Liver (tissue), 9 donors: ENCODE measurements around the gene RAD51B. TPM values are rescaled to one million over a fixed set of nuclear protein-coding genes. Genes with fewer than 3 reads are reported as not detected.
A peak's percentile ranks its signal among the peaks of the same experiment; 100 is the strongest.

Experiments
- DNase-seq: peaks from one replicate; pipeline ENCODE4 v3.0.0-alpha.2; 2017; ENCODE audit warnings: low spot score
- H3K27ac ChIP-seq, 2 donors: one replicate each; pipeline ENCODE4 v1.7.0; 2013; ENCODE audit warnings: inconsistent platforms in 2 of 2, low read length in 2 of 2, control low read depth in 1 of 2, low read depth in 1 of 2, mild to moderate bottlenecking in 1 of 2
- H3K27me3 ChIP-seq, 4 donors: one replicate each; pipeline versions ENCODE4 v1.6.1 to v1.7.0; 2013; ENCODE audit warnings: low read length in 3 of 4, inconsistent platforms in 1 of 4, mild to moderate bottlenecking in 1 of 4, moderate library complexity in 1 of 4; ENCODE audit not compliant: control insufficient read depth in 4 of 4, insufficient read depth in 4 of 4
- H3K36me3 ChIP-seq, 4 donors: one replicate each; pipeline versions ENCODE4 v1.6.1 to v1.7.0; 2013; ENCODE audit warnings: low read length in 3 of 4, mild to moderate bottlenecking in 3 of 4, low read depth in 1 of 4, moderate library complexity in 1 of 4; ENCODE audit not compliant: control insufficient read depth in 4 of 4, insufficient read depth in 3 of 4
- H3K4me1 ChIP-seq, 4 donors: one replicate each; pipeline versions ENCODE4 v1.6.1 to v1.7.0; 2013; ENCODE audit warnings: low read length in 3 of 4, mild to moderate bottlenecking in 3 of 4, moderate library complexity in 1 of 4; ENCODE audit not compliant: control insufficient read depth in 4 of 4, insufficient read depth in 4 of 4
- H3K4me3 ChIP-seq, 3 donors: one replicate each; pipeline versions ENCODE4 v1.6.1 to v1.7.0; 2013; ENCODE audit warnings: low read length in 3 of 3, control low read depth in 1 of 3, low read depth in 1 of 3, mild to moderate bottlenecking in 1 of 3
- H3K9ac ChIP-seq, 2 donors: one replicate each; pipeline ENCODE4 v1.7.0; 2013; ENCODE audit warnings: low read length in 2 of 2, mild to moderate bottlenecking in 2 of 2, moderate library complexity in 2 of 2, control low read depth in 1 of 2, low read depth in 1 of 2
- H3K9me3 ChIP-seq, 4 donors: one replicate each; pipeline versions ENCODE4 v1.6.1 to v1.7.0; 2013; ENCODE audit warnings: low read length in 3 of 4; ENCODE audit not compliant: control insufficient read depth in 4 of 4
- EGR1 ChIP-seq, 2 donors: IDR thresholded peaks; 2 replicates each; pipeline ENCODE4 v1.6.1; 2016 to 2018; ENCODE audit warnings: antibody characterized with exemption in 2 of 2, low read depth in 2 of 2
- FOXA1 ChIP-seq: IDR thresholded peaks from 2 replicates; pipeline ENCODE4 v1.6.1; 2016; ENCODE audit warnings: antibody characterized with exemption
- FOXA2 ChIP-seq: IDR thresholded peaks from 2 replicates; pipeline ENCODE4 v1.6.1; 2016; ENCODE audit warnings: antibody characterized with exemption
- GABPA ChIP-seq, 2 donors: IDR thresholded peaks in 1 of 2; conservative IDR thresholded peaks in 1 of 2; 2 replicates each; pipeline ENCODE4 v1.6.1; 2016; ENCODE audit warnings: antibody characterized with exemption in 2 of 2, mild to moderate bottlenecking in 1 of 2, moderate library complexity in 1 of 2
- HNF4A ChIP-seq, 2 donors: conservative IDR thresholded peaks; 2 replicates each; pipeline ENCODE4 v1.6.1; 2016; ENCODE audit warnings: antibody characterized with exemption in 2 of 2, mild to moderate bottlenecking in 2 of 2
- HNF4G ChIP-seq: IDR thresholded peaks from 2 replicates; pipeline ENCODE4 v1.6.1; 2016; ENCODE audit warnings: antibody characterized with exemption
- JUND ChIP-seq, 2 donors: IDR thresholded peaks; 2 replicates each; pipeline ENCODE4 v1.6.1; 2016; ENCODE audit warnings: antibody characterized with exemption in 2 of 2
- MAX ChIP-seq: IDR thresholded peaks from 2 replicates; pipeline ENCODE4 v1.6.1; 2016; ENCODE audit warnings: antibody characterized with exemption
- NR2F2 ChIP-seq: IDR thresholded peaks from 2 replicates; pipeline ENCODE4 v1.6.1; 2016; ENCODE audit warnings: antibody characterized with exemption
- RAD21 ChIP-seq, 2 donors: IDR thresholded peaks; 2 replicates each; pipeline ENCODE4 v1.6.1; 2016; ENCODE audit warnings: antibody characterized with exemption in 2 of 2, mild to moderate bottlenecking in 2 of 2
- SP1 ChIP-seq: IDR thresholded peaks from 2 replicates; pipeline ENCODE4 v1.6.1; 2018; ENCODE audit warnings: antibody characterized with exemption, mild to moderate bottlenecking
- TAF1 ChIP-seq: conservative IDR thresholded peaks from 2 replicates; pipeline ENCODE4 v1.6.1; 2016; ENCODE audit warnings: antibody characterized with exemption, mild to moderate bottlenecking
- ZBTB33 ChIP-seq: IDR thresholded peaks from 2 replicates; pipeline ENCODE4 v1.6.1; 2016; ENCODE audit warnings: antibody characterized with exemption
- WGBS: extraction: QIAGEN DNeasy Blood & Tissue Kit; methylation state at CpG from one replicate; pipeline ENCODE4 v1.1.7; 2013; 5-methylcytosine and 5-hydroxymethylcytosine counted together
- polyA plus RNA-seq, 2 donors: library from polyadenylated mRNA; stranded (reverse) in 1 of 2; unstranded in 1 of 2; fragments of 200-250 nt in 1 of 2; fragments of >200 nt in 1 of 2; fragmentation: Nextera tagmentation in 1 of 2; extraction: Ambion mirVana in 1 of 2; gene quantifications; one replicate each; pipeline versions ENCODE4 v1.2.1 to v1.2.3, GENCODE V29; 2013 to 2015
- total RNA-seq, 2 donors: library from RNA; depleted of rRNA; stranded (reverse); fragments of >200 nt; gene quantifications; one replicate each; pipeline ENCODE4 v1.2.3, GENCODE V29; 2014
- TF ChIP-seq, protein P1 (sequence below): IDR thresholded peaks from 2 replicates; pipeline ENCODE4 v1.6.1; 2016; ENCODE audit warnings: antibody characterized with exemption
- TF ChIP-seq, protein P2 (sequence below): fragments of 150-350 bp; IDR thresholded peaks from 2 replicates; pipeline ENCODE4 v1.5.1; 2017; ENCODE audit warnings: improper control_type of control experiment, low read depth, low read length; ENCODE audit not compliant: missing input control
- donor health status: healthy.
- donor health status: healthy.
- donor health status: healthy.
- donor health status: healthy.
- donor health status: healthy.

Gene RAD51B
- total and polyA plus RNA-seq, 4 donors: 0.81 to 12.9 (median 2.4) TPM

GRCh38 chr14:68384335-68384734, 564.8 kb downstream of the RAD51B start:
- Histone ChIP-seq H3K9ac (no peak overlapping the region), H3K4me1 (peaks cover 0 to 3% (median 1%) of the 10 kb centered on the region in 4 donors), H3K36me3 (no peaks in the 10 kb centered on the region), H3K4me3 (no peak overlapping the region), H3K9me3 (no peaks in the 10 kb centered on the region), H3K27ac (no peak overlapping the region), H3K27me3 (no peaks in the 10 kb centered on the region)
- 72% methylated on average over 6 of the region's 6 CpGs for WGBS
- no peak for DNase-seq
- TF ChIP-seq RAD21 (IDR thresholded peaks at IDR 0.05) (peak in 1 of 2 donors; percentile 15), EGR1 (IDR thresholded peaks at IDR 0.05; ENCODE audit: low read depth in 2 of 2) (no peak)

DNA sequence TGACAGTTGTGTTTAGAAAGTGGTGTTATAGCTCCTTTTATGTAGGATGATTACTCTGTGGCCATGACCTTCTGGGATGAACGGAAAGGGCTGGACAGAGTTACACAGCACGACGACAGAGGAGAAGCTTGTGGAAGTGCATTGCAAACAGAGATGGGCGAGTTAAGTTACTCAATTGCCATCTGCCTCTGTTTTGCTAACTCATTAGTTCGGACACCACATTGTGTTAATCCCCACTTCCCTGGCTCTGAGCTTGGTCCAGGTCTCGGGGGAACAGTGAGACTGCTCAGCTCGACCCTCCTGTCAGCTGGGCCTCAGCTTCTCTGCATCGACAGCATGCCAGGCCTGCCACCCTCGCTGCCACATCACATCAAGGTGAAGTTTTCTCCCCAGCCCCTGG, 565.3 kb downstream of the RAD51B start:
- H3K27ac ChIP-seq: peak overlapping the region in 1 of 2 donors; percentile 7
- H3K9ac ChIP-seq: no peak overlapping the region
- no peak for DNase-seq
- H3K36me3 ChIP-seq: no peaks in the 10 kb centered on the region
- H3K9me3 ChIP-seq: no peaks in the 10 kb centered on the region
- peaks cover 0 to 3% (median 1%) of the 10 kb centered on the region in 4 donors for H3K4me1 ChIP-seq
- no peak overlapping the region for H3K4me3 ChIP-seq
- H3K27me3 ChIP-seq: no peaks in the 10 kb centered on the region
- TF ChIP-seq FOXA2: no peak
- TF ChIP-seq HNF4G: no peak
- no peak for TF ChIP-seq SP1
- TF ChIP-seq NR2F2: no peak
- TF ChIP-seq TAF1: no peak
- TF ChIP-seq EGR1 (IDR thresholded peaks at IDR 0.05; ENCODE audit: low read depth in 2 of 2): no peak
- no peak for TF ChIP-seq FOXA1
- no peak for TF ChIP-seq JUND (IDR thresholded peaks at IDR 0.05)
- TF ChIP-seq, protein P1, sequence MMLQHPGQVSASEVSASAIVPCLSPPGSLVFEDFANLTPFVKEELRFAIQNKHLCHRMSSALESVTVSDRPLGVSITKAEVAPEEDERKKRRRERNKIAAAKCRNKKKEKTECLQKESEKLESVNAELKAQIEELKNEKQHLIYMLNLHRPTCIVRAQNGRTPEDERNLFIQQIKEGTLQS: no peak
- 82% methylated on average over 9 of the region's 9 CpGs for WGBS

GRCh38 chr14:68386446-68386845, 566.9 kb downstream of the RAD51B start:
- H3K9ac ChIP-seq: no peak overlapping the region
- H3K27me3 ChIP-seq: no peaks in the 10 kb centered on the region
- no peak overlapping the region for H3K27ac ChIP-seq
- no peak overlapping the region for H3K4me3 ChIP-seq
- peaks cover 0 to 7% (median 4%) of the 10 kb centered on the region in 4 donors for H3K4me1 ChIP-seq
- H3K36me3 ChIP-seq: no peaks in the 10 kb centered on the region
- TF ChIP-seq NR2F2 (no peak), ZBTB33 (no peak), EGR1 (IDR thresholded peaks at IDR 0.05; ENCODE audit: low read depth in 2 of 2) (no peak), GABPA (IDR thresholded peaks at IDR 0.05 in 1 of 2, conservative IDR thresholded peaks at IDR 0.05 in 1 of 2) (no peak), MAX (no peak), TAF1 (no peak), RAD21 (IDR thresholded peaks at IDR 0.05) (no peak), HNF4A (conservative IDR thresholded peaks at IDR 0.05) (no peak)
- TF ChIP-seq, protein P2, sequence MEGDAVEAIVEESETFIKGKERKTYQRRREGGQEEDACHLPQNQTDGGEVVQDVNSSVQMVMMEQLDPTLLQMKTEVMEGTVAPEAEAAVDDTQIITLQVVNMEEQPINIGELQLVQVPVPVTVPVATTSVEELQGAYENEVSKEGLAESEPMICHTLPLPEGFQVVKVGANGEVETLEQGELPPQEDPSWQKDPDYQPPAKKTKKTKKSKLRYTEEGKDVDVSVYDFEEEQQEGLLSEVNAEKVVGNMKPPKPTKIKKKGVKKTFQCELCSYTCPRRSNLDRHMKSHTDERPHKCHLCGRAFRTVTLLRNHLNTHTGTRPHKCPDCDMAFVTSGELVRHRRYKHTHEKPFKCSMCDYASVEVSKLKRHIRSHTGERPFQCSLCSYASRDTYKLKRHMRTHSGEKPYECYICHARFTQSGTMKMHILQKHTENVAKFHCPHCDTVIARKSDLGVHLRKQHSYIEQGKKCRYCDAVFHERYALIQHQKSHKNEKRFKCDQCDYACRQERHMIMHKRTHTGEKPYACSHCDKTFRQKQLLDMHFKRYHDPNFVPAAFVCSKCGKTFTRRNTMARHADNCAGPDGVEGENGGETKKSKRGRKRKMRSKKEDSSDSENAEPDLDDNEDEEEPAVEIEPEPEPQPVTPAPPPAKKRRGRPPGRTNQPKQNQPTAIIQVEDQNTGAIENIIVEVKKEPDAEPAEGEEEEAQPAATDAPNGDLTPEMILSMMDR: no peak
- TF ChIP-seq, protein P1: no peak
- no peaks in the 10 kb centered on the region for H3K9me3 ChIP-seq
- WGBS: 78% methylated on average over 1 of the region's 1 CpG
- DNase-seq: no peak
